T-helper 17 cell (primary cell): Measurements from ENCODE around the gene CUL2. TPM values are rescaled to one million over a fixed set of nuclear protein-coding genes. Genes with fewer than 3 reads are reported as not detected.

Experiments
- ATAC-seq: fragments of 150-1000 bp; cut with Tn5 transposase; 2 replicates; pipeline ENCODE4 v1.10.0; 2021; ENCODE audit warnings: mild to moderate bottlenecking, moderate library complexity
- DNase-seq, 3 donors: peaks; one replicate each; pipeline versions ENCODE4 v3.0.0 to v3.0.0-alpha.2; 2020 to 2021
- H3K9me3 ChIP-seq: one replicate; pipeline ENCODE4 v1.7.0; 2013; ENCODE audit warnings: low read length, mild to moderate bottlenecking; ENCODE audit not compliant: control insufficient read depth, poor library complexity, severe bottlenecking
- H3K27ac Mint-ChIP-seq: one replicate; pipeline ENCODE4 v1.8.0; 2022; ENCODE audit warnings: mild to moderate bottlenecking, moderate library complexity, mixed read lengths
- H3K27me3 Mint-ChIP-seq: one replicate; pipeline ENCODE4 v1.8.0; 2022; ENCODE audit warnings: mixed read lengths
- H3K36me3 Mint-ChIP-seq: one replicate; pipeline ENCODE4 v1.8.0; 2022; ENCODE audit warnings: low read depth, mixed read lengths
- H3K4me1 Mint-ChIP-seq: one replicate; pipeline ENCODE4 v1.8.0; 2022; ENCODE audit warnings: mild to moderate bottlenecking, mixed read lengths
- H3K4me3 Mint-ChIP-seq: one replicate; pipeline ENCODE4 v1.8.0; 2022; ENCODE audit warnings: mild to moderate bottlenecking, moderate library complexity, mixed read lengths
- total RNA-seq, 4 donors: library from RNA in 2 of 4; stranded (reverse) in 2 of 4; gene quantifications; one replicate each; pipeline ENCODE4 v1.2.3 and lab custom pipeline; 2022 to 2026

Gene CUL2
- total RNA-seq, 2 donors from 2014 or later = 25.6 to 36.9 TPM

DNA sequence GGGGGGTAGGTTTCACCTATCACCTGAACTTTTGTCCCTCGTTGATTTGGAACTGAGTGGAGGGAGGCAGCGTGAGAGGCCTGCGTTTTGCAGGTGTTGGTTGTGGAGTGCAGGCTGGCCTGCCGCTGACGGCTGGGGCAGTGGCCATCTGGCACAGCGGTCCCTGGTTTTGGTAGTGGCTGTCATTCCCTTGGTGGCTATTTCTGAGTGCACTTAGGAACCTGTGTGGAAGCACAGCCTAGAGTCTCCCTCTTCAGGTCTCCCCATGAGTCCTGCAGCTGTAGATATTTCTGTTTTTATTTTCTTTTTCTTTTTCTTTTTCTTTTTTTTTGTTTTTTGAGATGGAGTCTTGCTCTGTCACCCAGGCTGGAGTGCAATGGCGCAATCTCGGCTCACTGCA lies 129.2 kb downstream of the CUL2 start:
- no peaks in the 10 kb centered on the region for H3K9me3 ChIP-seq
- no peaks in the 10 kb centered on the region for H3K36me3 Mint-ChIP-seq
- peaks cover 10% of the 10 kb centered on the region for H3K27me3 Mint-ChIP-seq
- DNase-seq (no peak), ATAC-seq (no peak)
- no peak overlapping the region for H3K27ac Mint-ChIP-seq
- H3K4me1 Mint-ChIP-seq = no peaks in the 10 kb centered on the region
- no peak overlapping the region for H3K4me3 Mint-ChIP-seq

GRCh38 chr10:34959786-34960185 lies 130.4 kb downstream of the CUL2 start:
- Mint-ChIP-seq H3K4me3 (no peak overlapping the region), H3K27ac (no peak overlapping the region), H3K4me1 (no peaks in the 10 kb centered on the region), H3K27me3 (peaks cover 10% of the 10 kb centered on the region), H3K36me3 (no peaks in the 10 kb centered on the region)
- no peak for ATAC-seq
- H3K9me3 ChIP-seq = no peaks in the 10 kb centered on the region
- no peak for DNase-seq

GRCh38 chr10:34959321-34959720 lies 130.8 kb downstream of the CUL2 start:
- Mint-ChIP-seq H3K36me3 (no peaks in the 10 kb centered on the region), H3K27ac (no peak overlapping the region), H3K4me1 (no peaks in the 10 kb centered on the region), H3K4me3 (no peak overlapping the region), H3K27me3 (peaks cover 10% of the 10 kb centered on the region)
- no peak for DNase-seq
- no peak for ATAC-seq
- H3K9me3 ChIP-seq = no peaks in the 10 kb centered on the region

Other genes with a start within 250 kb of the CUL2 start
- 10 to 100 TPM; 50.8 to 79.2 TPM for gene CREM, start 36.5 kb upstream of the CUL2 start, total RNA-seq
- 10 to 100 TPM; 74.4 to 89.1 TPM for gene CCNY, start 246.2 kb upstream of the CUL2 start, total RNA-seq